ENCODE results near the gene AP2B1. TPM values are rescaled to one million over a fixed set of nuclear protein-coding genes. Genes with fewer than 3 reads are reported as not detected.

AP2B1 gene
- total RNA-seq, 1 experiment from 2014 or later = 65.0 TPM

GRCh38 chr17:35769895-35770486, 182.9 kb downstream of the AP2B1 start:
- no peak for DNase-seq (ENCODE audit: low spot score)

- DNase-seq (ENCODE audit: low spot score) = no peak
These were observed 186.0 kb downstream of the AP2B1 start for GRCh38 chr17:35773129-35773528.

- no peak for DNase-seq (ENCODE audit: low spot score)
These were observed 186.7 kb downstream of the AP2B1 start for GRCh38 chr17:35773679-35774425.

GRCh38 chr17:35774499-35774898, 187.4 kb downstream of the AP2B1 start:
- DNase-seq (ENCODE audit: low spot score) = no peak

- DNase-seq (ENCODE audit: low spot score) = no peak
These were observed 187.9 kb downstream of the AP2B1 start for GRCh38 chr17:35775039-35775438.

GRCh38 chr17:35775583-35775982, 188.5 kb downstream of the AP2B1 start:
- DNase-seq (ENCODE audit: low spot score) = no peak

Small RNA genes lying within 50 kb of the gene (small RNA-seq; reads per million reads assigned to genes)
- gene AC004134.1 = not detected
- gene AC015911.1 = not detected
- gene SNORD7 = 106 reads per million, percentile 97 among the genes with 10 or more reads in this experiment

Other genes starting within 250 kb of the AP2B1 start
- gene SLFN11, start 213.7 kb upstream of the AP2B1 start, total RNA-seq (2014; rRNA removed; shearing (Covaris generic)) = not detected in 2 replicates
- gene SLFN12, start 154.8 kb upstream of the AP2B1 start, total RNA-seq (2014; rRNA removed; shearing (Covaris generic)) = not detected in 2 replicates
- not detected in 2 replicates for gene SLFN13, start 138.6 kb upstream of the AP2B1 start, total RNA-seq (2014; rRNA removed; shearing (Covaris generic))
- gene SLFN12L, start 49.6 kb upstream of the AP2B1 start, total RNA-seq (2014; rRNA removed; shearing (Covaris generic)) = not detected in 2 replicates
- not detected in 2 replicates for gene SLFN14, start 26.5 kb upstream of the AP2B1 start, total RNA-seq (2014; rRNA removed; shearing (Covaris generic))
- gene PEX12, start 8.8 kb upstream of the AP2B1 start, total RNA-seq (2014; rRNA removed; shearing (Covaris generic)) = 3.8 and 6.1 TPM in 2 replicates
- gene RASL10B, start 144.3 kb downstream of the AP2B1 start, total RNA-seq (2014; rRNA removed; shearing (Covaris generic)) = 6.4 and 7.5 TPM in 2 replicates
- 0.52 and 0.56 TPM in 2 replicates for gene GAS2L2, start 165.9 kb downstream of the AP2B1 start, total RNA-seq (2014; rRNA removed; shearing (Covaris generic))
- not detected in 2 replicates for gene C17orf50, start 173.6 kb downstream of the AP2B1 start, total RNA-seq (2014; rRNA removed; shearing (Covaris generic))
- 0.18 and 0.25 TPM in 2 replicates for gene MMP28, start 208.3 kb downstream of the AP2B1 start, total RNA-seq (2014; rRNA removed; shearing (Covaris generic))
- 83.7 and 99.8 TPM in 2 replicates for gene TAF15, start 222.2 kb downstream of the AP2B1 start, total RNA-seq (2014; rRNA removed; shearing (Covaris generic))

All from HT-29 (cell line).